GM18511 (cell line): ENCODE results near the gene SYCE1L.
"Not testable (repeated sequence)": the region's sequence is repeated elsewhere in the genome, so short reads cannot be mapped to it uniquely, and the experiment has no call there.

Source experiments
- ATAC-seq: cut with Tn5 transposase; IDR thresholded peaks from one replicate; pipeline ENCODE4 v1.9.1; 2021; ENCODE audit warnings: mild to moderate bottlenecking, moderate library complexity; ENCODE audit not compliant: unreplicated experiment

Gene SYCE1L, protein sequence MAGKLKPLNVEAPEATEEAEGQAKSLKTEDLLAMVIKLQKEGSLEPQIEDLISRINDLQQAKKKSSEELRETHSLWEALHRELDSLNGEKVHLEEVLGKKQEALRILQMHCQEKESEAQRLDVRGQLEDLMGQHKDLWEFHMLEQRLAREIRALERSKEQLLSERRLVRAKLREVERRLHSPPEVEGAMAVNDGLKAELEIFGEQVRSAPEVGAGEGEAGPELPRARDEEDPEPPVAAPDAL

GRCh38 chr16:77199211-77199610 lies at the start of gene SYCE1L:
Gene SYCE1L, plus strand, starts transcription at chr16:77199408. Its CDS starts 44 bp downstream, at chr16:77199452.
- ATAC-seq, result no peak

GRCh38 chr16:77157346-77158058 lies 41.7 kb upstream of the SYCE1L start:
- ATAC-seq, result no peak

GRCh38 chr16:77158293-77158692 lies 40.9 kb upstream of the SYCE1L start:
- ATAC-seq, result no peak

- ATAC-seq, result no peak
Observed at GRCh38 chr16:77165006-77165405, 34.2 kb upstream of the SYCE1L start.

DNA sequence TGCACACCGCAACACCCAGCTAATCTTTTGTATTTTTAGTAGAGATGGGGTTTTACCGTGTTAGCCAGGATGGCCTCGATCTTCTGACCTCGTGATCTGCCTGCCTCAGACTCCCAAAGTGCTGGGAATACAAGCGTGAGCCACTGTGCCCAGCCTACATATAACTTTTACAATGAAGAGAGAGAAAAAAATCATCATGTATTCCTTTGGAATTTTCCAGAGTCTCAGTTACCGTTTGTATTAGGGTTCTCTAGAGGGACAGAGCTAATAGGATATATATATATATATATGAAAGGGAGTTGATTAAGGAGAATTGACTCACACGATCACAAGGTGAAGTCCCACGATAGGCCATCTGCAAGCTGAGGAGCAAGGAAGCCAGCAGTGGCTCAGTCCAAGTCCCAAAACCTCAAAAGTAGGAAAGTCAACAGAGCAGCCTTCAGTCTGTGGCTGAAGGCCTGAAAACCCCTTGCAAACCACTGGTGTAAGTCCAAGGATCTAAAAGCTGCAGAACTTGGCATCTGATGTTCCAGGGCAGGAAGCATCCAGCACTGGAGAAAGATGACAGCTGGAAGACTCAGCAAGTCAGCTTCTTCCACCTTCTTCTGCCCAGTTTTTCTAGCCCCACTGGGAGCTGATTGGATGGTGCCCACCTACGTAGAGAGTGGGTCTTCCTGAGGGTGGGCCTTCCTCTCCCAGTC lies 33.5 kb upstream of the SYCE1L start:
- not testable (repeated sequence) for ATAC-seq

DNA sequence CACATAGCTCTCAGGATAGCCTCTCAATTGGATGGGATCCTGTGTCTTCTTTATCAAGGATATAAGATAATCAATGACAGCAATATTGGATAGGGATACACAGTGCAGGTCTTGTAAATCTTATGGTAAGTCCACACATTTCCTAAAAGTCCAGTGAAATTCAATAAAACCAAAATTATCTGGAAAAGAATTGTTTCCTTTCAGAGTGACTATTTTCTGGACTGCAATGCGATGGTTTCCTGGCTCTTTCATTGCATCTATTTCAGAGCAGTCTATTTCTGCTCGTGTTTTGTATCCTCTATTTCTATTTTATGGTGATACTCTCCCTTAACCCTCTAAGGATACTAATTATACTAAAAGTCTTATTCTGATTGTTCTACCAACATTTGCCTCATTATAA lies 32.5 kb upstream of the SYCE1L start:
- ATAC-seq, result no peak

GRCh38 chr16:77168901-77169300 lies 30.3 kb upstream of the SYCE1L start:
- ATAC-seq, result no peak

GRCh38 chr16:77169650-77170236 lies 29.5 kb upstream of the SYCE1L start:
- ATAC-seq, result peak; percentile 73

DNA sequence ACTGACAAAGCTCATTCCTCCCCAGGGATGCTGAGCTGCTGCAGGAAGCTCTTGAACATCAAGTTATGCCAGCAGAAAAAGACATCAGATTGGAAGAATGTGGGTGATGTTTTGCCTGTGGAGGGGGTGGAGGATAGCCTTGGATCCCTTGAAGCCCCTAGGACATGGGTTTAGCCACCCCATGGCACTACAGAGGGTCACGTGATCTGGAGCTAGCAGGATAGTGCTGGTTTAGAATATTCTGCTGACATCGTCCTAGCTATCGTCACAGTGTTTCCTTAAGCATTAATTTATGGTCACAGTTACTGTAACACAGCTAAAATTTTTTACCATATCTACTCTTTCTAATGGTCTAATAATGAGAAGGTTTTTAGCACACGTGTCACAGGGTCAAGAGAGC lies 28.4 kb upstream of the SYCE1L start:
- no peak for ATAC-seq

GRCh38 chr16:77171745-77172635 lies 27.2 kb upstream of the SYCE1L start:
- ATAC-seq, result peak; percentile 87

- no peak for ATAC-seq
Observed at GRCh38 chr16:77172951-77173350, 26.3 kb upstream of the SYCE1L start.

DNA sequence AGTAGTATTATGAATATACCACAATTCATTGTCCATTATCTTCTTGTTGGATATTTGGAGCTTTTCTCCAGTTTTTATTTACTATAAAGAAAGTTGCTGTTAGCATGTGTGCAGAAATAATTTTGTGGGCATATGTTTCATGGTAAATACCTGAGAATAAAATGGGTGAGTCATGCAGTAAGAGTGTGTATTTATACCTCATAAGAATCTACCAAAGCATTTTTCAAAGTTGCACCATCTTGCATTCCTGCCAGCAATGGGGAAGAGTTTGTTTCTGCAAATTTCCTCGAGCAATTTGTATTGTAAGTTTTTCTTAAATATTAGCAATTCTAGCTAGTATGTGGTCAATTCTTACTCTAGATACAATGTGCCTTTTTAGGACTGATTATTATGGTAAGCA lies 16.1 kb upstream of the SYCE1L start:
- ATAC-seq, result no peak

DNA sequence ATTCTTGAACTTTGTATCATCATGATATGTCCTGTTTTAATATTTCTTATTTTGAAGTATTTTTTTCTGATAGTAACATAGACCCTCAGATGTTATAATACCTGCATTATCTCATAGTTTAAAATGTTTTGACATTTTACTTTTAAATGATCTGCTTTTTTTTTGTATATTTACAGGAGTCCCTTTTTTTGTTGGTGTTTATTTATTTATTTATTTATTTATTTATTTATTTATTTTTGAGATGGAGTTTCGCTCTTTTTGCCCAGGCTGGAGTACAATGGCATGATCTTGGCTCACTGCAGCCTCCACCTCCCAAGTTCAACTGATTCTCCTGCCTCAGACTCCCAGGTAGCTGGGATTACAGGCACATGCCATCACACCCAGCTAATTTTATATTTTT lies 12.9 kb upstream of the SYCE1L start:
- not testable (repeated sequence) for ATAC-seq

DNA sequence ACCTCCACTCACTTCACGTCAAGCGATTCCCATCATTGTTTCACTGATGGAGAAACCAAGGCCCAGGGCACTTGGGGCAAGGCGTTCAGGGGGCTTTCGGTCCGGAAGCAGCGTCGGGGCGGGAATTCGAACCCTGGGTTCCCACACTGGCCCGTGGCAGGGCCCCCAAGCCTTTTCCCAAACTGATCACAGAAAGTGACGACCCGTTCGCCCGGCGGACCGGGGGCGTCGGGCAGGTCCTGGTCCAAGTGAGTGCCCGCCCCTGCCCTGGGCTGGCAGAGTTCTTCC lies 9.1 kb upstream of the SYCE1L start:
- peak; percentile 6 for ATAC-seq

GRCh38 chr16:77190478-77191258 lies 8.5 kb upstream of the SYCE1L start, which contains the start of gene MON1B:
Gene MON1B, plus strand, starts transcription at chr16:77191190. Its CDS starts 296 bp downstream, at chr16:77191486.
- ATAC-seq, result peak; percentile 96

DNA sequence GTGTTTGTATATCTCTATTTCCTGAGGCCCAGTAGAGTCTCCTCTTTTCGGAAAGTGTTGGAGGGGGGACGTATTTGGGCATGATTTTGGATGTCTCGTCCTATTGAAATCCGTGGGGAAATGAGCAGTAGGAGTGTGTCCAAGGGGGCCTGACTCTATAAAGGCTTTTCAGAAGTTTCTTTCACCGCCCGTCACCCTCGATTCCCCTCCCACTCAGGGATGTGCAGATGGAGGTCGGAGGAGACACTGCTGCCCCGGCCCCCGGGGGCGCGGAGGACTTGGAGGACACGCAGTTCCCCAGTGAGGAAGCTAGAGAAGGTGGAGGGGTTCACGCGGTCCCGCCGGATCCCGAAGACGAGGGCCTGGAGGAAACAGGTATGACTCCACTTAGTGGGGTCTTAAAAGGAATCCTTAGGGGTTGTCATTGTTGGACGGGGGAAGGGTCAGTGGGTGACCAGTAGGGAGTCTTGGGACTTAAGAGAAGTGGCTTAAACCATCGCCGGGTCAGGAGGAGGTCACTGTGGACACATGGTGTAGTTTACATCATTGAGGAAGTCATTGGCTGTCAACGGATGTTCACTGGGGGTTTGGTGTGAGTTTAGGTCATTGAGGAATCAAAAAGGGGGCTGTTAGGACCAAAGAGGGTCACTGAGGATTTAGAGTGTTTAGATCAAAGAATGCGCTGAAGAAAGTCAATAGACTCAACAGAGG lies 7.8 kb upstream of the SYCE1L start:
- ATAC-seq, result peak; percentile 0

DNA sequence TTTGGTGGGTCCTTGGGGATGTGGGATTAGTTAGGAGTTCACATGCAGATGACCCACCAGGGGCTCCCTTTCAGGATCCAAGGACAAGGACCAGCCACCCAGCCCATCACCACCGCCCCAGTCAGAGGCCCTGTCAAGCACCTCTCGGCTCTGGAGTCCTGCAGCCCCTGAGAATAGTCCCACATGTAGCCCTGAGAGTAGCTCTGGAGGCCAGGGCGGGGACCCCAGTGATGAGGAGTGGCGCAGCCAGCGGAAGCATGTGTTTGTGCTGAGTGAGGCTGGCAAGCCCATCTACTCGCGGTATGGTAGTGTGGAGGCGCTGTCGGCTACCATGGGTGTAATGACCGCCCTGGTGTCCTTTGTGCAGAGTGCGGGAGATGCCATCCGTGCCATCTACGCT lies 5.8 kb upstream of the SYCE1L start:
- ATAC-seq, result no peak

DNA sequence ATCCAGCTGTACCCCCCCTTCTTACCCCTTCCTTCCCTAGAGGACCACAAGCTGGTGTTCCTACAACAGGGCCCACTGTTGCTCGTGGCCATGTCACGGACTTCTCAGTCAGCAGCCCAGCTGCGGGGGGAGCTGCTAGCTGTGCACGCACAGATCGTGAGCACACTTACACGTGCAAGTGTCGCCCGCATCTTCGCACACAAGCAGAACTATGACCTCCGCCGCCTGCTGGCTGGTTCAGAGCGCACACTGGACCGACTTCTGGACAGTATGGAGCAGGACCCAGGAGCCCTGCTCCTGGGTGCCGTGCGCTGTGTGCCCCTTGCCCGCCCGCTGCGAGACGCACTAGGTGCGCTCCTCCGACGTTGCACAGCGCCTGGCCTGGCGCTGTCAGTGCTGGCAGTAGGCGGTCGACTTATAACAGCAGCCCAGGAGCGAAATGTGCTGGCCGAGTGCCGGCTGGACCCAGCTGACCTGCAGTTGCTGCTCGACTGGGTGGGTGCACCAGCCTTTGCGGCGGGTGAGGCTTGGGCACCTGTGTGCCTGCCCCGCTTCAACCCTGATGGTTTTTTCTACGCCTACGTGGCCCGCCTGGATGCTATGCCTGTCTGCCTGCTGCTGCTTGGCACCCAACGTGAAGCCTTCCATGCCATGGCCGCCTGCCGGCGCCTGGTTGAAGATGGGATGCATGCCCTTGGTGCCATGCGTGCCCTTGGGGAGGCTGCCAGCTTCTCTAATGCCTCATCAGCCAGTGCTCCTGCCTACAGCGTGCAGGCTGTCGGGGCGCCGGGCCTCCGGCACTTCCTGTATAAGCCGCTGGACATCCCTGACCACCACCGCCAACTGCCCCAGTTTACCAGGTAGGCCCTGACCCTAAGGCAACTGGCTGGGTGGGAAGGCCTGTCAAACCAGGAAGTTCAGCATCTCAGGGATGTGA lies 4.6 kb upstream of the SYCE1L start:
- ATAC-seq, result no peak
